HT1080 (cell line): ENCODE measurements around the gene CTU2. TPM values are rescaled to one million over a fixed set of nuclear protein-coding genes. Genes with fewer than 3 reads are reported as not detected.

ENCODE experiments used
- DNase-seq: peaks from one replicate; pipeline ENCODE4 v3.0.0-alpha.2; 2015; ENCODE audit warnings: low read depth
- total RNA-seq: library from RNA; depleted of rRNA; stranded (reverse); fragments of >200 nt; shearing (Covaris generic); gene quantifications from 2 replicates; pipeline ENCODE4 v1.2.3, GENCODE V29; 2014; rRNA removed

Gene CTU2
- total RNA-seq, 1 experiment from 2014 or later = 31.0 TPM

GRCh38 chr16:88759976-88760350 lies 53.7 kb downstream of the CTU2 start:
- DNase-seq = no peak

GRCh38 chr16:88760424-88761142 lies 54.3 kb downstream of the CTU2 start:
- DNase-seq = no peak

- no peak for DNase-seq
Observed at GRCh38 chr16:88761143-88761534, 54.8 kb downstream of the CTU2 start.

- no peak for DNase-seq
Observed at GRCh38 chr16:88761830-88762229, 55.5 kb downstream of the CTU2 start.

GRCh38 chr16:88762258-88762870 lies 56.1 kb downstream of the CTU2 start:
- no peak for DNase-seq

GRCh38 chr16:88762941-88763340 lies 56.6 kb downstream of the CTU2 start:
- DNase-seq = no peak

GRCh38 chr16:88763502-88764053 lies 57.3 kb downstream of the CTU2 start:
- DNase-seq = no peak

- no peak for DNase-seq
Observed at GRCh38 chr16:88764080-88764479, 57.8 kb downstream of the CTU2 start.

GRCh38 chr16:88764913-88765349 lies 58.6 kb downstream of the CTU2 start:
- no peak for DNase-seq

Other genes with a start within 250 kb of the CTU2 start
- 18.7 and 21.7 TPM in 2 replicates for gene ZC3H18, start 136.1 kb upstream of the CTU2 start, total RNA-seq
- gene IL17C, start 67.9 kb upstream of the CTU2 start, total RNA-seq = not detected in 2 replicates
- 0.10 TPM in 1 of 2 replicates, not detected in the other for gene CYBA, start 55.5 kb upstream of the CTU2 start, total RNA-seq
- gene MVD, start 43.4 kb upstream of the CTU2 start, total RNA-seq = 58.6 and 60.3 TPM in 2 replicates
- gene SNAI3, start 20.0 kb upstream of the CTU2 start, total RNA-seq = 0.30 and 0.51 TPM in 2 replicates
- gene RNF166, start 95 bp upstream of the CTU2 start, total RNA-seq = 31.9 and 38.1 TPM in 2 replicates
- gene PIEZO1, start 78.7 kb downstream of the CTU2 start, total RNA-seq = 152 and 159 TPM in 2 replicates
- gene CDT1, start 97.3 kb downstream of the CTU2 start, total RNA-seq = 33.5 and 64.6 TPM in 2 replicates
- gene APRT, start 105.4 kb downstream of the CTU2 start, total RNA-seq = 374 and 377 TPM in 2 replicates
- gene GALNS, start 150.4 kb downstream of the CTU2 start, total RNA-seq = 5.1 and 7.4 TPM in 2 replicates
- 58.5 and 74.3 TPM in 2 replicates for gene TRAPPC2L, start 150.6 kb downstream of the CTU2 start, total RNA-seq
- gene PABPN1L, start 160.2 kb downstream of the CTU2 start, total RNA-seq = not detected in 2 replicates